Prostate gland (tissue), 2 donors: Measurements from ENCODE around the gene SLC27A6.
"Not testable (repeated sequence)": the region's sequence is repeated elsewhere in the genome, so short reads cannot be mapped to it uniquely, and the experiment has no call there.

ENCODE experiments used
- POLR2A ChIP-seq: fragments of 450-650 bp; IDR thresholded peaks from one replicate; pipeline ENCODE4 v1.6.1; 2016; ENCODE audit warnings: antibody characterized with exemption, mild to moderate bottlenecking
- POLR2AphosphoS5 ChIP-seq: sonication (generic); formaldehyde crosslinking; IDR thresholded peaks from one replicate; pipeline ENCODE4 v1.6.1; 2017; ENCODE audit warnings: antibody characterized with exemption
- TF ChIP-seq, protein P1 (sequence below), 4 experiments: fragments of 200-600 bp in 2 of 4; fragments of 450-650 bp in 2 of 4; sonication (generic) in 2 of 4; IDR thresholded peaks; 1 replicate in 3 of 4; 2 replicates in 1 of 4; pipeline ENCODE4 v1.5.1; 2016 to 2019; ENCODE audit warnings: antibody characterized with exemption in 4 of 4, mild to moderate bottlenecking in 2 of 4, moderate library complexity in 2 of 4

DNA sequence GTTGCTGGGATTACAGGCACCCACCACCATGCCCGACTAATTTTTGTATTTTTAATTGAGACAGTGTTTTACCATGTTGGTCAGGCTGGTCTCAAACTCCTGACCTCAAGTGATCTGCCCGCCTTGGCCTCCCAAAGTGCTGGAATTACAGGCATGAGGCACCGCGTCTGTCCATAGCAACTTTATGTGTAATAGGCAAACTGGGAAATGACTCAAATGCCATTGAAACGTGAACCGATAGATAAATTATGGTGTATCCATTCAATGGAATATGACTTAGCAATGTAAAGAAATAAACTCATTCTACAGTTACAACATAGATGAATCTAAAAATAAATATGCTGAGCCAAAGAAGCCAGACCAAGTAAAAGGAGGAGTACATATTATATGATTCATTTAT is 14.0 kb upstream of the SLC27A6 start:
- TF ChIP-seq, protein P1, sequence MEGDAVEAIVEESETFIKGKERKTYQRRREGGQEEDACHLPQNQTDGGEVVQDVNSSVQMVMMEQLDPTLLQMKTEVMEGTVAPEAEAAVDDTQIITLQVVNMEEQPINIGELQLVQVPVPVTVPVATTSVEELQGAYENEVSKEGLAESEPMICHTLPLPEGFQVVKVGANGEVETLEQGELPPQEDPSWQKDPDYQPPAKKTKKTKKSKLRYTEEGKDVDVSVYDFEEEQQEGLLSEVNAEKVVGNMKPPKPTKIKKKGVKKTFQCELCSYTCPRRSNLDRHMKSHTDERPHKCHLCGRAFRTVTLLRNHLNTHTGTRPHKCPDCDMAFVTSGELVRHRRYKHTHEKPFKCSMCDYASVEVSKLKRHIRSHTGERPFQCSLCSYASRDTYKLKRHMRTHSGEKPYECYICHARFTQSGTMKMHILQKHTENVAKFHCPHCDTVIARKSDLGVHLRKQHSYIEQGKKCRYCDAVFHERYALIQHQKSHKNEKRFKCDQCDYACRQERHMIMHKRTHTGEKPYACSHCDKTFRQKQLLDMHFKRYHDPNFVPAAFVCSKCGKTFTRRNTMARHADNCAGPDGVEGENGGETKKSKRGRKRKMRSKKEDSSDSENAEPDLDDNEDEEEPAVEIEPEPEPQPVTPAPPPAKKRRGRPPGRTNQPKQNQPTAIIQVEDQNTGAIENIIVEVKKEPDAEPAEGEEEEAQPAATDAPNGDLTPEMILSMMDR (IDR thresholded peaks at IDR 0.05) = not testable (repeated sequence)
- not testable (repeated sequence) for TF ChIP-seq POLR2A, POLR2AphosphoS5
